Measurements from ENCODE around the gene EXOC7.
"Not testable (repeated sequence)": the region's sequence is repeated elsewhere in the genome, so short reads cannot be mapped to it uniquely, and the experiment has no call there.

EXOC7 gene

DNA sequence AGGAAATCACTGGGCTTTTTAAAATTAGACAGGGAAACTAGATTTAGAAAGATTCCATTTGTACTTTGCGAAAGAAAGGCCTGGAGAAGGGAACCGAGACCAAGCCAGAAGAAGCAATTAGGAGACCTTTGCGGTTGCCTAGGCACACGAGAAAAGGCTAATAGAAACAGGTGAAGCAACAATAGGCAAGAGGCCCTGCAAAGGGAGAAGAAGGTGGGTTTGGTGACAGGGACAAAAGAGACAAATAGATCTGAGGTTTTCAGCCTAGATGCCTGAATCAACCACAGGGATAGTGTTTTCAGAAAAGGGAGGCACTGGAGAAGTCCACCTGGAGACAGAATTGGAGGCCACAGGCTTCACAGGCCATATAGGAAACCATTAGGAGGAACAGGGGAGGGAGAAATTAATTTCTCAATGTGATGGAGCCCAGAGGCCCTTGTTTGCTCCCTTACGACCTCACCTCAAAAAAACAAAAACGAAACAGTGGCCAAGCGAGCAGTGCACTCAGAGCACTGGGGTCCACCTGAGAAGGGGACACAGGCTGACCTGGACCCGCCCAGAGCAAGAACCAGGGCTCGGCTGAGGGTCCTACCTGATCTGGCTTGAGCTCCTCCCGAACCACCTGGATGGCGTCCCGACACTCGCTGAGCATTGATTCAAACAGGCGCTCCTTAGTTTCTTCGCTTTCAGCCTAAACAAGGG, 53.6 kb downstream of the EXOC7 start:
- peaks cover 91% of the 10 kb centered on the region for H3K36me3 ChIP-seq

GRCh38 chr17:76049239-76049638, 54.3 kb downstream of the EXOC7 start:
- no peaks in the 10 kb centered on the region for H3K4me1 ChIP-seq (ENCODE audit: control insufficient read depth in 1 of 2, insufficient read depth in 1 of 2, low read depth in 1 of 2, low read length in 1 of 2)
- no peak for TF ChIP-seq CTCF (IDR thresholded peaks at IDR 0.05)
- H3K4me3 ChIP-seq (ENCODE audit: low read depth in 1 of 2, low read length in 1 of 2): no peak overlapping the region
- H3K27me3 ChIP-seq: no peaks in the 10 kb centered on the region
- H3K27ac ChIP-seq: no peak overlapping the region
- peaks cover 91% of the 10 kb centered on the region for H3K36me3 ChIP-seq
- H3K9me3 ChIP-seq: no peaks in the 10 kb centered on the region

More for the DNA sequence above, 53.6 kb downstream of the EXOC7 start:
- no peak for TF ChIP-seq CTCF (IDR thresholded peaks at IDR 0.05)
- H3K4me1 ChIP-seq (ENCODE audit: control insufficient read depth in 1 of 2, insufficient read depth in 1 of 2, low read depth in 1 of 2, low read length in 1 of 2): no peaks in the 10 kb centered on the region
- H3K27me3 ChIP-seq: no peaks in the 10 kb centered on the region
- no peak overlapping the region for H3K27ac ChIP-seq
- no peak overlapping the region for H3K4me3 ChIP-seq (ENCODE audit: low read depth in 1 of 2, low read length in 1 of 2)
- H3K9me3 ChIP-seq: no peaks in the 10 kb centered on the region

- Histone ChIP-seq H3K4me3 (ENCODE audit: low read depth in 1 of 2, low read length in 1 of 2) (no peak overlapping the region), H3K27ac (no peak overlapping the region), H3K9me3 (no peaks in the 10 kb centered on the region), H3K36me3 (peaks cover 91% of the 10 kb centered on the region), H3K27me3 (no peaks in the 10 kb centered on the region), H3K4me1 (ENCODE audit: control insufficient read depth in 1 of 2, insufficient read depth in 1 of 2, low read depth in 1 of 2, low read length in 1 of 2) (no peaks in the 10 kb centered on the region)
- no peak for TF ChIP-seq CTCF (IDR thresholded peaks at IDR 0.05)
Observed at GRCh38 chr17:76048711-76049110, 54.9 kb downstream of the EXOC7 start.

DNA sequence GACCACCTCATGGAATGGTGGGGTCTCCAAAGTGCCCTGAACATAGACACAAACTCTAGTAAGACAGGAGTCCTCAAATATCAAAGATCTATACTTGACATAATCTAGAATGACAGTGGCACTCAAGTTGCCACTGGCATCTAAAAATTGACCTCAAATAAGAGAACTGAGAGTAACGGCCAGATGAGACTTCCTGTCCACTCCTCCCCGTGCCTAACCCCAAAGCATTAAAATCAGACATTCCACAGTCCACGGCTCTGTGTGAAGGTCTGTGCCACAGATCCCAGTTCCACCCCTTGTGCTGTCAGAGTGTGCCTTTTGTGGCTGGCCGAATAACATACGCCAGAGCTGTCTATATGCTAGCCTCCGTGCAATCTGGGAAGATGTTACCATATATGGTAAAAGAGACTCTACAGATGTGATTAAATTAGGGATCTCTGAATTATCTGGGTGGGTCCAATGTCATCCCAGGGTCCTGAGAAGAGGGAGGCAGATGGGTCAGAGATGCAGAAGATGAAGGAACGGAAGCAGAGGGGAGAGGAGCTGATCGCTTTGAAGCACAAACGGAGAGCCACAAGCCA, 55.5 kb downstream of the EXOC7 start:
- TF ChIP-seq CTCF (IDR thresholded peaks at IDR 0.05): no peak
- H3K4me1 ChIP-seq (ENCODE audit: control insufficient read depth in 1 of 2, insufficient read depth in 1 of 2, low read depth in 1 of 2, low read length in 1 of 2): no peaks in the 10 kb centered on the region
- H3K9me3 ChIP-seq: no peaks in the 10 kb centered on the region
- no peak overlapping the region for H3K27ac ChIP-seq
- peaks cover 91% of the 10 kb centered on the region for H3K36me3 ChIP-seq
- no peak overlapping the region for H3K4me3 ChIP-seq (ENCODE audit: low read depth in 1 of 2, low read length in 1 of 2)
- H3K27me3 ChIP-seq: no peaks in the 10 kb centered on the region

DNA sequence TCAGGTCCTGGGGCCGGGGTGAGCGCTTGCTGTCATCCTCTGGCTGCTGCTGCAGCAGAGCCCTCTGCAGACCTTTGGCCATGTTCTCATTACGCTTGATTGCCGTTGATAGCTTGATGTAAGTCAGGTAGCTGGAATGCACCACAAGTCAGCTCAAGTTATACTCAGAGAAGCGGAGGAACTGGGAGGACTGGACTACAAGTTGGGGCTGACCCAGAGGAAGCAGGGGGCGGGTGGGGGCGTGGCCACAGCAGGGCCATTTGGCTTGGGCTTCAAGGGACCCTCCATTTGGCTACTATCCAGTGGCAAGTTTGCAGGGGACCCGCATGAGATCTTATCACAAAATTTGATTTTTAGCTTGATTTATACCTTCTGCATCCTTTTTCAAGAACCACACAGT, 57.5 kb downstream of the EXOC7 start:
- Histone ChIP-seq H3K27me3 (no peaks in the 10 kb centered on the region), H3K9me3 (no peaks in the 10 kb centered on the region), H3K27ac (no peak overlapping the region), H3K4me3 (ENCODE audit: low read depth in 1 of 2, low read length in 1 of 2) (no peak overlapping the region), H3K4me1 (ENCODE audit: control insufficient read depth in 1 of 2, insufficient read depth in 1 of 2, low read depth in 1 of 2, low read length in 1 of 2) (no peaks in the 10 kb centered on the region), H3K36me3 (peaks cover 99% of the 10 kb centered on the region)
- TF ChIP-seq CTCF (IDR thresholded peaks at IDR 0.05): no peak

DNA sequence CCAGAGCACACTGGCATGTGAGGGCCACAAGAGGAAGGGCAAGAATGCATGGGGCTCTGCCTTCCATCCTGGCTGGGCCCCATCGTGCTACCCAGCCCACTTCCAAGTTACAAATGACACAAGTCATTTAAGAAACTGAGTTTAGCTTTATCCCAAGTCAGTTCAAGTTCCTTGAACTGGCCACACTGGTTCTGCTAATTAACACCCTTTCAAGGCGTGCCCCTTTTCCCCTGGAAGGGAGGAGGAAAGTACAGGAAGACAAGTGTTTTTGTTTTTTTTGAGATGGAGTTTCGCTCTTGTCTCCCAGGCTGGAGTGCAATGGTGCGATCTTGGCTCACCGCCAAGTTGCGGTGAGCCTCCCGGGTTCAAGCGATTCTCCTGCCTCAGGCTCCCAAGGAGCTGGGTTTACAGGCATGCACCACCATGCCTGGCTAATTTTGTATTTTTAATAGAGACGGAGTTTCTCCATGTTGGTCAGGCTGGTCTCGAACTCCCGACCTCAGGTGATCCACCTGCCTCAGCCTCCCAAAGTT, 59.0 kb downstream of the EXOC7 start:
- not testable (repeated sequence) for H3K9me3 ChIP-seq; H3K27ac ChIP-seq; H3K4me3 ChIP-seq (ENCODE audit: low read depth in 1 of 2, low read length in 1 of 2); H3K27me3 ChIP-seq; H3K4me1 ChIP-seq (ENCODE audit: control insufficient read depth in 1 of 2, insufficient read depth in 1 of 2, low read depth in 1 of 2, low read length in 1 of 2)
- H3K36me3 ChIP-seq: peaks cover 99% of the 10 kb centered on the region

- H3K36me3 ChIP-seq: peaks cover 99% of the 10 kb centered on the region
- H3K27me3 ChIP-seq; H3K4me1 ChIP-seq (ENCODE audit: control insufficient read depth in 1 of 2, insufficient read depth in 1 of 2, low read depth in 1 of 2, low read length in 1 of 2); H3K9me3 ChIP-seq; H3K27ac ChIP-seq; H3K4me3 ChIP-seq (ENCODE audit: low read depth in 1 of 2, low read length in 1 of 2): not testable (repeated sequence)
Observed at GRCh38 chr17:76042868-76043267, 60.7 kb downstream of the EXOC7 start.

Data from neutrophil (primary cell).